BE2C (cell line): ENCODE data around the gene HPS1.

Experiments
- DNase-seq: peaks from one replicate; pipeline ENCODE4 v3.0.0-alpha.2; 2020
- H3K27me3 ChIP-seq: fragments of 250-450 bp; sonication (Bioruptor Pico); 2 replicates; pipeline ENCODE4 v1.5.1; 2020; ENCODE audit warnings: mild to moderate bottlenecking
- H3K36me3 ChIP-seq: fragments of 250-450 bp; sonication (Bioruptor Pico); 2 replicates; pipeline ENCODE4 v1.5.1; 2020; ENCODE audit warnings: mild to moderate bottlenecking
- H3K4me1 ChIP-seq: fragments of 250-450 bp; sonication (Bioruptor Pico); 2 replicates; pipeline ENCODE4 v1.5.1; 2020
- H3K4me3 ChIP-seq: 2 replicates; pipeline ENCODE4 v1.5.1; 2011; ENCODE audit warnings: low read depth, low read length
- H3K9me3 ChIP-seq: fragments of 250-450 bp; sonication (Bioruptor Pico); 2 replicates; pipeline ENCODE4 v1.5.1; 2020
- TF ChIP-seq, protein P1 (sequence below): IDR thresholded peaks from 2 replicates; pipeline ENCODE4 v1.5.1; 2012; ENCODE audit warnings: mild to moderate bottlenecking, low read depth, low read length

The HPS1 gene

DNA sequence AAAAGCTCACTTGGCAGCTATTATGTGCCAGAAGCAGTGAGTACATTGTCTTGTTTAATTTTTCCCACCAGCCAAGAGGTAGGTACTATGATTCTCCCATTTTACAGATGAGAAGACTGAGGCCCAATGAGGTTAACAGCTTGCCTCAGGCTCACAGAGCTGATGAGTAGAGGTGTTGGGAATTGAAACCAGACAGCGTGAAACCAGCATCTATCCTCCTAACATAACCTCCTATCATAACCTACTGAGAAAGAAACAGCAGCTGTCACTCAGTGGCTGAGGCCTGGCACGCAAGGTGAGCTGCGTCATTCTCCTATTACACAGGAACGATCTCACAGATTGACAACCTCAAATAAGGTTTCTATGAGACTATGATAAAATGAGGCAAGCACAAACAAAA lies 37.9 kb downstream of the HPS1 start:
- Histone ChIP-seq H3K27me3 (no peaks in the 10 kb centered on the region), H3K4me3 (no peak overlapping the region), H3K36me3 (no peaks in the 10 kb centered on the region), H3K9me3 (no peaks in the 10 kb centered on the region), H3K4me1 (no peaks in the 10 kb centered on the region; the same call in 1 of the 2 replicates)
- no peak for DNase-seq
- TF ChIP-seq, protein P1, sequence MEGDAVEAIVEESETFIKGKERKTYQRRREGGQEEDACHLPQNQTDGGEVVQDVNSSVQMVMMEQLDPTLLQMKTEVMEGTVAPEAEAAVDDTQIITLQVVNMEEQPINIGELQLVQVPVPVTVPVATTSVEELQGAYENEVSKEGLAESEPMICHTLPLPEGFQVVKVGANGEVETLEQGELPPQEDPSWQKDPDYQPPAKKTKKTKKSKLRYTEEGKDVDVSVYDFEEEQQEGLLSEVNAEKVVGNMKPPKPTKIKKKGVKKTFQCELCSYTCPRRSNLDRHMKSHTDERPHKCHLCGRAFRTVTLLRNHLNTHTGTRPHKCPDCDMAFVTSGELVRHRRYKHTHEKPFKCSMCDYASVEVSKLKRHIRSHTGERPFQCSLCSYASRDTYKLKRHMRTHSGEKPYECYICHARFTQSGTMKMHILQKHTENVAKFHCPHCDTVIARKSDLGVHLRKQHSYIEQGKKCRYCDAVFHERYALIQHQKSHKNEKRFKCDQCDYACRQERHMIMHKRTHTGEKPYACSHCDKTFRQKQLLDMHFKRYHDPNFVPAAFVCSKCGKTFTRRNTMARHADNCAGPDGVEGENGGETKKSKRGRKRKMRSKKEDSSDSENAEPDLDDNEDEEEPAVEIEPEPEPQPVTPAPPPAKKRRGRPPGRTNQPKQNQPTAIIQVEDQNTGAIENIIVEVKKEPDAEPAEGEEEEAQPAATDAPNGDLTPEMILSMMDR: no peak

DNA sequence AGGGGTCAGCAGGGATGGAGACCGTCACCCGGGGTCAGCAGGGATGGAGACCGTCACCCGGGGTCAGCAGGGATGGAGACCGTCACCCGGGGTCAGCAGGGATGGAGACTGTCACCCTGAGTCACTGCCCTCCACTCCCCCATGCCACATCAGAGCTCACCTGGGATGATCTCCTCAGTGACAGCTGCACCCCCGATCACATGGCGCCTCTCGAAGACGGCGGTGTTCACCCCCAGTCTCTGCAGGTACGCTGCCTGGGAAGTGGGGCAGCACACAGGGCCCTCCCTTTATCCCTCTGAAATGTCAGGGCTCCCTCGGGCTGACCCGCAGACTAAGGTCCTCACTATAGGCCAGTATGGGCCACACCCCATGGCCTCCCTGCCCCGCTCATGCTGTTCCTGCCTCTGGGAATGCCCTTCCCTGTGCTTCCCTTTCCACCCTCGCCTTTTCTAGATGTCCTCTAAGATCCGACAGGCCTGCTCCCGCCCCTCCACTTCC lies 38.9 kb downstream of the HPS1 start:
- Histone ChIP-seq H3K4me1 (no peaks in the 10 kb centered on the region; the same call in 1 of the 2 replicates), H3K9me3 (no peaks in the 10 kb centered on the region), H3K36me3 (no peaks in the 10 kb centered on the region), H3K27me3 (no peaks in the 10 kb centered on the region), H3K4me3 (no peak overlapping the region)
- no peak for DNase-seq
- TF ChIP-seq, protein P1: no peak

DNA sequence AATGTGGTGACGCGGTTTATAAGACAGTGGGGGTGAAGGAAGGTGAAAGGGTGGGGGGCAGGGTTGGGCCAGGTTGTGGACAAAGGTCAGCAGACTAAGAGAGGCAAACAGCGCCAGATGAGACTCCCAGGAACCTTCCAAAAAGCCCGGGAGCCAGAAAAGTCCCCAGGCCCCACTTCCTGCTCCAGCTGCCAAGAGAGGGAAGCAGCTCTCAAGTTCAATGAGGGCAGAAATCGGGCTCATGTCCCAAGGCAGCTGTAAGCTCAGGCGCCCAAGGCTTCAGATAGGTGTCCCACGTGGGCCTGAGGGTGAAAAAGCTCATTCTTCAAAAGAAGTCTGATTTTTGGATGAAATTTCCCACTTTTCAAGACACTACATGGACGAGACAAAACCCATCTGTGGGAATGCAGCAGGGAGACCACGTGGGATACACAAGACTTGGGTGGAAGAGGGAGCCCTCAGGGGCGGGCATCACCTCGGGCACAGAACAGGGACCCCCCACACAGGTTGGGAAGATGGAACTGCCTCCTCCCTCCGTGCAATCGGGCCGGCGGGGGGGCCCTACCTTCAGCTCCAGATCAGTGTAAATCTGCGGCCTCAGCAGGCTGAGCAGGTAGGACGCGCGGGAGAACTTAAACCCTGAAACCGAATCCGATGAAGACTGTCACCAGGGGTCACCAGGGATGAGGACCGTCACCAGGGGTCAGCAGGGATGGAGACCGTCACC lies 39.6 kb downstream of the HPS1 start:
- TF ChIP-seq, protein P1: no peak
- Histone ChIP-seq H3K9me3 (no peaks in the 10 kb centered on the region), H3K4me1 (peaks cover under 1% of the 10 kb centered on the region), H3K36me3 (no peaks in the 10 kb centered on the region), H3K27me3 (no peaks in the 10 kb centered on the region), H3K4me3 (no peak overlapping the region)
- DNase-seq: no peak

DNA sequence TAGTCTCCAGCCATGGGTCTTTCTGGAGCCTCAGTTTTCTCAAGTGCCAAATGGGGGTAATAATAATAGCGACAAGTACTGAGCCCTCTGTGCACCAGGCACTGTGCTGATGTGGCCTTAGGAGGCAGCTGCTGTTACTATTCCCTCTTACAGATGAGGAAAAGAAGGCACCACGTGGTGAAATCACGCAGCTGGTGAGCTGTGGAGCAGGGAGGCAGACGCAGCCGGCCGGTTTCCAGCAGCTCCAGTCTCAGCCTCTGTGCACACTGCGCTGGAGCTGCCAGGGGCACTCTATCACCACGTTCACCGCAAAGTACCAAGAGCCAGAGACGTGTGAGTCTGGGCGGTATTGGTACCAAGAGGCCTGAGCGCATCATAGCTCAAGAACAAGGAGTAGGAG lies 41.3 kb downstream of the HPS1 start:
- TF ChIP-seq, protein P1: no peak
- Histone ChIP-seq H3K36me3 (no peaks in the 10 kb centered on the region), H3K9me3 (no peaks in the 10 kb centered on the region), H3K4me3 (no peak overlapping the region), H3K27me3 (no peaks in the 10 kb centered on the region), H3K4me1 (peaks cover 3% of the 10 kb centered on the region)
- DNase-seq: no peak

DNA sequence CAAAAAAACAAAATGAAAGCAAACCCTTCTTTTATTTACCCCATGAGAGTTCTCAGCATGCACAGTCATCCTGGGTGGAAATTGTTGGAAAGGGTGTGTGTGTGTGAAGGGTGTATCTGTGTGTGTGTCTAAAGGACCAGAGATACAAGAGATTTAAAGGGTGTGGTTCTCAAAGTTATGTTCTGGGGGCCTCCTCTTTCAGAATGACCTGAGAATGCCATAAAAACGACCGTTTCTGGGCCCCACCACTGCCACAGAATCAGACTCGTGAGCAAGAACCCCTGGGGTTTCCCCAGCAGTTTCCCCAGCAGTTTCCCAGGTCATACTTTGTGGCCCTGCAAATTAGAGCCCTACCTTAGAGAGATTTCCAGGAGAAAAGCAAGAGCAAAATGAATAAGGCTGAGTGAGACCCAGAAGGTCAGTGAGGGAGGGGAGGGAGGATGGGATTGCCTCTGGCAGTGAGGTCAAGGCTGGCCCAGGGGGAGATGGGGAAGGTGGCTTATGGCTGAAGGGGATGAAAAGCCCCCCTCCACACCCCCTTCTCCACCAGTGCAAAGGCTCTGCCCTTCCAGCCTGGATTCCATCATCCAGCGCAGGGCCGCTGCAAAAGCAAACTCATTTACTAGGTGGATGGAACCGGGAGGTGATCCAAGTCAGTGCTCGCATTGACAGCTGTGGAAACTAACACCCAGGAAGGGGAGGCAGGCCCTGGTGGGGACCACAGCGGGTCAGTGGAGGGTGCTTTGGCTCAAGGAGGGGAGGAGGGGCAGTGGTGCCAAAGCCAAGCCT lies 42.0 kb downstream of the HPS1 start:
- no peak for DNase-seq
- Histone ChIP-seq H3K36me3 (no peaks in the 10 kb centered on the region), H3K4me1 (peaks cover 3% of the 10 kb centered on the region), H3K9me3 (no peaks in the 10 kb centered on the region), H3K4me3 (no peak overlapping the region), H3K27me3 (no peaks in the 10 kb centered on the region)
- TF ChIP-seq, protein P1: no peak
